Measurements from ENCODE around the gene ATP2C2. TPM values are rescaled to one million over a fixed set of nuclear protein-coding genes. Genes with fewer than 3 reads are reported as not detected.

The ATP2C2 gene
- total RNA-seq, 2 experiments from 2014 or later, result not detected

- intact Hi-C loops (cut with DNase I, micrococcal nuclease), result no loop called here
- H3K36me3 Mint-ChIP-seq (ENCODE audit: low read depth), result no peaks in the 10 kb centered on the region
- no peak overlapping the region for H3K4me3 ChIP-seq (ENCODE audit: low read length)
- H3K36me3 ChIP-seq (ENCODE audit: insufficient read depth, low read length), result no peaks in the 10 kb centered on the region
- no peaks in the 10 kb centered on the region for H3K4me1 Mint-ChIP-seq (ENCODE audit: low read depth)
- no peaks in the 10 kb centered on the region for H3K4me1 ChIP-seq (ENCODE audit: insufficient read depth, low read length)
- no peak overlapping the region for H3K27ac ChIP-seq (ENCODE audit: low read depth in 1 of 2, low read length in 2 of 2)
- ATAC-seq (ENCODE audit: poor library complexity), result no peak
- peaks cover 9 to 10% of the 10 kb centered on the region in 2 experiments for H3K9me3 ChIP-seq (ENCODE audit: control insufficient read depth in 1 of 2, insufficient read depth in 1 of 2, low read length in 2 of 2)
- peaks cover 0 to 7% of the 10 kb centered on the region in 2 experiments for H3K27me3 ChIP-seq (ENCODE audit: control insufficient read depth in 1 of 2, insufficient read depth in 2 of 2, low read length in 2 of 2)
- H3K4me3 Mint-ChIP-seq, result no peak overlapping the region
- TF ChIP-seq, protein P1, sequence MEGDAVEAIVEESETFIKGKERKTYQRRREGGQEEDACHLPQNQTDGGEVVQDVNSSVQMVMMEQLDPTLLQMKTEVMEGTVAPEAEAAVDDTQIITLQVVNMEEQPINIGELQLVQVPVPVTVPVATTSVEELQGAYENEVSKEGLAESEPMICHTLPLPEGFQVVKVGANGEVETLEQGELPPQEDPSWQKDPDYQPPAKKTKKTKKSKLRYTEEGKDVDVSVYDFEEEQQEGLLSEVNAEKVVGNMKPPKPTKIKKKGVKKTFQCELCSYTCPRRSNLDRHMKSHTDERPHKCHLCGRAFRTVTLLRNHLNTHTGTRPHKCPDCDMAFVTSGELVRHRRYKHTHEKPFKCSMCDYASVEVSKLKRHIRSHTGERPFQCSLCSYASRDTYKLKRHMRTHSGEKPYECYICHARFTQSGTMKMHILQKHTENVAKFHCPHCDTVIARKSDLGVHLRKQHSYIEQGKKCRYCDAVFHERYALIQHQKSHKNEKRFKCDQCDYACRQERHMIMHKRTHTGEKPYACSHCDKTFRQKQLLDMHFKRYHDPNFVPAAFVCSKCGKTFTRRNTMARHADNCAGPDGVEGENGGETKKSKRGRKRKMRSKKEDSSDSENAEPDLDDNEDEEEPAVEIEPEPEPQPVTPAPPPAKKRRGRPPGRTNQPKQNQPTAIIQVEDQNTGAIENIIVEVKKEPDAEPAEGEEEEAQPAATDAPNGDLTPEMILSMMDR (IDR thresholded peaks at IDR 0.05), result no peak
- H3K27me3 Mint-ChIP-seq, result peaks cover 19% of the 10 kb centered on the region
- POLR2A ChIA-PET, result no interaction called here
- no peak for DNase-seq
- CTCF ChIA-PET, result no interaction called here
- H3K27ac Mint-ChIP-seq, result no peak overlapping the region
- H3K9me3 Mint-ChIP-seq, result peaks cover 12% of the 10 kb centered on the region
Measured at GRCh38 chr16:84382396-84382795, 14.1 kb downstream of the ATP2C2 start.

DNA sequence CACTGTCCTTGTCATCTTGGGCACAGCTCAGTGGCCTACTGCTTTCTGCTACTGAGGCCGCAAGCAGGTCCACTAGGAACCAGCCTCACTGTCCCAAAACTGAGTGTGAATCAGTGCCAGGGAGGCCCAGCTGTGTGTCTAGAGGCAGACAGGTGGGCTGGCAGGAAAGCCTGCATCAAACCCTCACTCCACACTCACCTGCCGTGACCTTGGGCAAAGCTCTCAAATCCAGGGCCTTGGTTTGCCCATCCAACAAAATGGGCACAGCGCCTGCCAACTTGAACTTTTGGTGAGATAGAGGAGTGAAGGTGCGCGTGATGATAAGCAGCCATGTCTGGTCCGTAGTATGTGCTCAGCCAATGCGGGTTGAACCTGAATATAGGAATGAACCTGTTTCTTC, 14.8 kb downstream of the ATP2C2 start:
- no peak overlapping the region for H3K4me3 ChIP-seq (ENCODE audit: low read length)
- ATAC-seq (ENCODE audit: poor library complexity), result no peak
- Mint-ChIP-seq H3K27me3 (peaks cover 18% of the 10 kb centered on the region), H3K9me3 (peaks cover 12% of the 10 kb centered on the region), H3K4me3 (no peak overlapping the region), H3K4me1 (ENCODE audit: low read depth) (no peaks in the 10 kb centered on the region), H3K36me3 (ENCODE audit: low read depth) (no peaks in the 10 kb centered on the region), H3K27ac (no peak overlapping the region)
- H3K27ac ChIP-seq (ENCODE audit: low read depth in 1 of 2, low read length in 2 of 2), result no peak overlapping the region
- intact Hi-C loops (cut with DNase I, micrococcal nuclease), result no loop called here
- TF ChIP-seq, protein P1 (IDR thresholded peaks at IDR 0.05), result no peak
- ChIA-PET CTCF (no interaction called here), POLR2A (no interaction called here)
- peaks cover 9 to 10% of the 10 kb centered on the region in 2 experiments for H3K9me3 ChIP-seq (ENCODE audit: control insufficient read depth in 1 of 2, insufficient read depth in 1 of 2, low read length in 2 of 2)
- DNase-seq, result no peak
- no peaks in the 10 kb centered on the region for H3K36me3 ChIP-seq (ENCODE audit: insufficient read depth, low read length)
- no peaks in the 10 kb centered on the region for H3K4me1 ChIP-seq (ENCODE audit: insufficient read depth, low read length)
- H3K27me3 ChIP-seq (ENCODE audit: control insufficient read depth in 1 of 2, insufficient read depth in 2 of 2, low read length in 2 of 2), result peaks cover 0 to 7% of the 10 kb centered on the region in 2 experiments

GRCh38 chr16:84386047-84386446, 17.7 kb downstream of the ATP2C2 start:
- H3K9me3 Mint-ChIP-seq, result peaks cover 12% of the 10 kb centered on the region
- ATAC-seq (ENCODE audit: poor library complexity), result no peak
- H3K27me3 ChIP-seq (ENCODE audit: control insufficient read depth in 1 of 2, insufficient read depth in 2 of 2, low read length in 2 of 2), result no peaks in the 10 kb centered on the region
- H3K9me3 ChIP-seq (ENCODE audit: control insufficient read depth in 1 of 2, insufficient read depth in 1 of 2, low read length in 2 of 2), result peaks cover 9 to 10% of the 10 kb centered on the region in 2 experiments
- no peak for DNase-seq
- no peak overlapping the region for H3K27ac Mint-ChIP-seq
- no peaks in the 10 kb centered on the region for H3K4me1 Mint-ChIP-seq (ENCODE audit: low read depth)
- no peaks in the 10 kb centered on the region for H3K36me3 ChIP-seq (ENCODE audit: insufficient read depth, low read length)
- ChIA-PET CTCF (no interaction called here), POLR2A (no interaction called here)
- H3K36me3 Mint-ChIP-seq (ENCODE audit: low read depth), result no peaks in the 10 kb centered on the region
- H3K27ac ChIP-seq (ENCODE audit: low read depth in 1 of 2, low read length in 2 of 2), result no peak overlapping the region
- TF ChIP-seq, protein P1 (IDR thresholded peaks at IDR 0.05), result no peak
- peaks cover 4% of the 10 kb centered on the region for H3K27me3 Mint-ChIP-seq
- no peak overlapping the region for H3K4me3 Mint-ChIP-seq
- no peak overlapping the region for H3K4me3 ChIP-seq (ENCODE audit: low read length)
- H3K4me1 ChIP-seq (ENCODE audit: insufficient read depth, low read length), result no peaks in the 10 kb centered on the region
- intact Hi-C loops (cut with DNase I, micrococcal nuclease), result no loop called here

Data from CD4-positive, alpha-beta T cell (primary cell).